HEK293 (cell line): ENCODE results near the gene TMF1.

Experiments used
- MEIS1 ChIP-seq: sonication (generic); formaldehyde crosslinking; IDR thresholded peaks from 2 replicates; pipeline ENCODE4 v1.8.1; 2022; ENCODE audit warnings: missing genetic modification reagents, mild to moderate bottlenecking, borderline replicate concordance
- MYNN ChIP-seq: fragments of 450-650 bp; formaldehyde crosslinking; IDR thresholded peaks from 2 replicates; pipeline ENCODE4 v1.5.1; 2016; ENCODE audit warnings: missing biosample characterization, missing genetic modification characterization, borderline replicate concordance
- ZNF174 ChIP-seq: fragments of 450-650 bp; formaldehyde crosslinking; IDR thresholded peaks from 2 replicates; pipeline ENCODE4 v1.5.0; 2017; ENCODE audit warnings: missing biosample characterization, mild to moderate bottlenecking, missing genetic modification characterization
- ZNF202 ChIP-seq: fragments of 450-650 bp; formaldehyde crosslinking; IDR thresholded peaks from 2 replicates; pipeline ENCODE4 v1.5.1; 2016; ENCODE audit warnings: missing biosample characterization, missing genetic modification characterization, borderline replicate concordance
- ZSCAN23 ChIP-seq: fragments of 450-650 bp; formaldehyde crosslinking; IDR thresholded peaks from 2 replicates; pipeline ENCODE4 v1.5.1; 2016; ENCODE audit warnings: missing biosample characterization, missing genetic modification characterization

DNA sequence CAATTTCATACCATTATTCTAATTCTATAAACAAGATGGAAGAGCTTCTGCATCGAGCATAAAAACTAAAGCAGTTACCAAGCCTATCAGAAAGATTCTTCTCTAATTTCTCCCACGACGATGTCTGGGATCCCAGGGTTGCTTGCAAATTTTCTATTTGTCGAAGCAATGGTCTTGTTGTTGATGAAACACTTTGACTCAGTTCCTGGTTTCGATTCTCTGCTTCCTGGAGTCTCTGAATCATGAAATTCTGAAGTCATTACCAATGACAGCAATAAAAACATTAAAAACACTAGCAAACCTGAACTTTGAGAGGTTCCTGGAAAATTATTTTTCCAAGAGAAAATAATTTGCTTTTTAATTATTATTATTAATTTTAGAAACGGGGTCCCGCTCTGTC lies 18.7 kb downstream of the TMF1 start:
- no peak for TF ChIP-seq ZNF202
- no peak for TF ChIP-seq MEIS1 (CRISPR knock-in tag)
- no peak for TF ChIP-seq ZSCAN23
- TF ChIP-seq MYNN, result no peak
- no peak for TF ChIP-seq ZNF174 (tag by site-specific recombination)
